HG03442 (cell line): ENCODE results near the gene GREM2.

ENCODE experiments used
- ATAC-seq: cut with Tn5 transposase; IDR thresholded peaks from one replicate; pipeline ENCODE4 v1.9.1; 2021; ENCODE audit warnings: mild to moderate bottlenecking, moderate library complexity; ENCODE audit not compliant: unreplicated experiment

Gene GREM2

GRCh38 chr1:240462766-240463395, 149.1 kb downstream of the GREM2 start:
- no peak for ATAC-seq

- ATAC-seq = no peak
Observed at GRCh38 chr1:240462277-240462676, 149.7 kb downstream of the GREM2 start.

- no peak for ATAC-seq
Observed at GRCh38 chr1:240457203-240457602, 154.8 kb downstream of the GREM2 start.

GRCh38 chr1:240455228-240455821, 156.6 kb downstream of the GREM2 start:
- no peak for ATAC-seq

GRCh38 chr1:240445369-240445768, 166.6 kb downstream of the GREM2 start:
- ATAC-seq = no peak

- ATAC-seq = no peak
Observed at GRCh38 chr1:240441669-240442068, 170.3 kb downstream of the GREM2 start.
